OCI-LY1 (cell line): Measurements from ENCODE around the gene AAMDC.
"Not testable (repeated sequence)": the region's sequence is repeated elsewhere in the genome, so short reads cannot be mapped to it uniquely, and the experiment has no call there.

ENCODE experiments used
- EZH2 ChIP-seq: fragments of 200-600 bp; sonication (generic), shearing (Covaris generic); IDR thresholded peaks from 2 replicates; pipeline ENCODE4 v1.8.0; 2017; ENCODE audit warnings: borderline replicate concordance, mixed run types, mild to moderate bottlenecking, antibody characterized with exemption, low read length, moderate library complexity, mixed read lengths
- TF ChIP-seq, protein P1 (sequence below): fragments of 200-600 bp; sonication (generic), shearing (Covaris generic); IDR thresholded peaks from 2 replicates; pipeline ENCODE4 v1.5.1; 2017; ENCODE audit warnings: mild to moderate bottlenecking, antibody characterized with exemption, low read length, moderate library complexity, mixed read lengths

DNA sequence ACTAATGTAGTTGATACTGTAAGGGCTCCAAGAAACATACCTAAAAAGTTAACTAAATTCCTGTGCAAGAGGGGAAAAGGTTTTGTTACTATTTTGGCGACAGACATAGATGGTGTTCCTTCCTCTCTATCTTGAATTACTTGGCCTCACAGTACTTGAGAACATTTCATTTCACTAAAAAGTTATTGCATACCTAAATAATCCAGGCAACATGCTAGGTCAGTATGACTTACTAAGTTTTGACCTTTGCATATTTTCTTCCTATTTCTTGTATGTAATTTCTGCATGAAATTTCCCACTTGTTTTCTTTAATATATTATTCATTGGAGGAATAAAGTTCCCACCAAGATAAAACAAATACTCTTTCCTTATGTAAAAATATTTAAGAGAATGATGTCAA is 74.0 kb downstream of the AAMDC start:
- TF ChIP-seq, protein P1, sequence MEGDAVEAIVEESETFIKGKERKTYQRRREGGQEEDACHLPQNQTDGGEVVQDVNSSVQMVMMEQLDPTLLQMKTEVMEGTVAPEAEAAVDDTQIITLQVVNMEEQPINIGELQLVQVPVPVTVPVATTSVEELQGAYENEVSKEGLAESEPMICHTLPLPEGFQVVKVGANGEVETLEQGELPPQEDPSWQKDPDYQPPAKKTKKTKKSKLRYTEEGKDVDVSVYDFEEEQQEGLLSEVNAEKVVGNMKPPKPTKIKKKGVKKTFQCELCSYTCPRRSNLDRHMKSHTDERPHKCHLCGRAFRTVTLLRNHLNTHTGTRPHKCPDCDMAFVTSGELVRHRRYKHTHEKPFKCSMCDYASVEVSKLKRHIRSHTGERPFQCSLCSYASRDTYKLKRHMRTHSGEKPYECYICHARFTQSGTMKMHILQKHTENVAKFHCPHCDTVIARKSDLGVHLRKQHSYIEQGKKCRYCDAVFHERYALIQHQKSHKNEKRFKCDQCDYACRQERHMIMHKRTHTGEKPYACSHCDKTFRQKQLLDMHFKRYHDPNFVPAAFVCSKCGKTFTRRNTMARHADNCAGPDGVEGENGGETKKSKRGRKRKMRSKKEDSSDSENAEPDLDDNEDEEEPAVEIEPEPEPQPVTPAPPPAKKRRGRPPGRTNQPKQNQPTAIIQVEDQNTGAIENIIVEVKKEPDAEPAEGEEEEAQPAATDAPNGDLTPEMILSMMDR = not testable (repeated sequence)
- not testable (repeated sequence) for TF ChIP-seq EZH2
